Mesodermal cell (in vitro differentiated cells): ENCODE measurements around the gene SWT1. TPM values are rescaled to one million over a fixed set of nuclear protein-coding genes. Genes with fewer than 3 reads are reported as not detected.

Experiments used
- H3K27ac ChIP-seq: 2 replicates; pipeline ENCODE4 v1.7.0; 2013; ENCODE audit warnings: mild to moderate bottlenecking, low read depth, low read length, moderate library complexity; ENCODE audit not compliant: severe bottlenecking
- H3K36me3 ChIP-seq: 2 replicates; pipeline ENCODE4 v1.7.1; 2013; ENCODE audit warnings: mild to moderate bottlenecking, low read length, moderate library complexity; ENCODE audit not compliant: control insufficient read depth, insufficient read depth
- H3K4me1 ChIP-seq: one replicate; pipeline ENCODE4 v1.7.1; 2013; ENCODE audit warnings: mild to moderate bottlenecking, low read length; ENCODE audit not compliant: insufficient read depth, control insufficient read depth, poor library complexity, severe bottlenecking
- H3K4me3 ChIP-seq: 2 replicates; pipeline ENCODE4 v1.7.0; 2013; ENCODE audit warnings: low read length, control low read depth, mild to moderate bottlenecking; ENCODE audit not compliant: insufficient read depth, poor library complexity, severe bottlenecking; ENCODE audit errors: extremely low read depth
- H3K9me3 ChIP-seq: 2 replicates; pipeline ENCODE4 v1.7.1; 2013; ENCODE audit warnings: mild to moderate bottlenecking, low read length, moderate library complexity; ENCODE audit not compliant: control insufficient read depth
- WGBS, 2 experiments: methylation state at CpG; one replicate each; pipeline ENCODE4 v1.1.5; 2013; ENCODE audit warnings: missing lambda C conversion rate in 2 of 2; ENCODE audit not compliant: insufficient coverage in 2 of 2; 5-methylcytosine and 5-hydroxymethylcytosine counted together
- polyA plus RNA-seq, 2 experiments: library from polyadenylated mRNA; stranded (reverse); fragments of 50-300 nt; gene quantifications; one replicate each; pipeline ENCODE4 v1.2.3, GENCODE V29; 2013

Gene SWT1, protein sequence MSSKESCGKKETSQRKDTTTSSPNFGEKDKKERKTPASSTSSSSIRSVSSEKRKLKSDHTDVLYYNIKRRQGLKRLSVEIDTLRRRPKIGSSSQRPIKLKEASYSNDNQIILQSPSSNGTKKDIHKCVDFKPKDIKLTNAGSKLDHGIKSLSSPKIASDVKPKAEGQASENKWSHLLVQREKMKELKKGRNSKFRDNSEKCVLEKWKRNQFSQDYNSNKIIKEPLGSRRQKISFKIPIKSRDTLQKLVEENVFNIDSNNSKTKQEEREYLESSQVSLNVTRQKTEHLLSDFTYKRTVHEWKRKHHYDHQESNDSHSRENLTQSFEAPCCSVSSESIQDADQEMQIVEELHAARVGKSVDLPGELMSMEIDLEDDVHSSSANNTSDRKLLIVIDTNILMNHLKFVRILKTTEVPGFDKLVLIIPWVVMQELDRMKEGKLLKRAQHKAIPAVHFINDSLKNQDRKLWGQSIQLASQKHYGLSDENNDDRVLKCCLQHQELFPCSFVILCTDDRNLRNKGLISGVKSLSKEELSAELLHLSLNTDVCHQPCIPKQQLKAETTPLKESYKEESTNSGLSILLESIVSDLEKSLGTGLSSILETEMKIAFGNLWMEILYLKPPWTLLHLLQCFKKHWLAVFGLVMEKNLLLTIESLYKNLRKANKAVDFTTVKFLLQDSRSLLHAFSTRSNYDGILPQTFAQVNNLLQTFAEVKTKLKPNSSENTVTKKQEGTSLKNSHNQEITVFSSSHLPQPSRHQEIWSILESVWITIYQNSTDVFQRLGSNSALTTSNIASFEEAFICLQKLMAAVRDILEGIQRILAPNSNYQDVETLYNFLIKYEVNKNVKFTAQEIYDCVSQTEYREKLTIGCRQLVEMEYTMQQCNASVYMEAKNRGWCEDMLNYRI
- 9.0 TPM for polyA plus RNA-seq (2013, experiment 1 of 2)
- 8.7 TPM for polyA plus RNA-seq (2013, experiment 2 of 2)

DNA sequence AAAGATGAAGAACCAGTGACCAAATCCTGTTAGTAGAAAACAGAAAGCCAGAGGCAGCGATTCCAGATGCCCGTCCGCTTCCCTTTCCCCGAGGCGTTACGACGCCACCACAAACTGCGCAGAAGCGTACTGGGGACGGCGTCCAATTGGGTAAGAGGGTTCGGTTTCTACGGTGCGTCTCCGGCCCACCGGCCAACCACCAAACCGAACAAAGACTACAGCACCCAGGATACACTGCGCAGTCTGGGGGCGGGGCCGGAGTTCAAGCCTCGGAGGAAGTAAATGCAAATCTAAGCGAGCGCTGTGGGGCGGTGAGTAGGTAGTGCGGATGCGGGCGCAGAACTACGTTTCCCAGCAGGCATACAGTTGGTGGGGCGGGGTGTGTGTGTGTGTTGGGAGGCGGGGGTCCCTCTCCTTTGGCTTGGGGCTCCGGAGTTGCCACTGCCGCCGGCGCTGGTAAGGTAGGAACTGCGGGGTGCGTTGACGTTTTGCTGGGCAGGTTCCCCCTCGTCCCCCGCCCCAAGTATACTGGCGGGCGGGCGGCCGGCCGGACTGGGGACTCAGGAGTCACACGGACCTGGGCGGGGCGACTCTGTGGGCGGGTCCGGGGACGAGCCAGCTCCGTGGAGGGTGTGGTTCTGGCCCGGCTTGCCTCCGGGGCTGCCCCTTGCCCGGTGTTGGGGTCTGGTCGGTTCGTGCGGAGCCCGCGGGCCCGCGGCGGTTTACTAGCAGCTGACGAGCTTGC is at the start of gene SWT1, which contains the start of gene TRMT1L:
SWT1 (plus strand) TSS at position 314 of the 745 bp plus-strand sequence. CDS start 3,675 bp downstream, outside the sequence.
TRMT1L (minus strand) TSS at position 100 of the 745 bp plus-strand sequence. CDS start 241 bp downstream, outside the sequence.
- WGBS, 2 experiments, result 0% methylated on average over 24 to 32 of the region's 63 CpGs
- no peaks in the 10 kb centered on the region for H3K9me3 ChIP-seq
- peak within 1 kb of the TSS; percentile 96 for H3K27ac ChIP-seq
- peaks cover 3% of the 10 kb centered on the region for H3K4me1 ChIP-seq
- no peaks in the 10 kb centered on the region for H3K36me3 ChIP-seq
- H3K4me3 ChIP-seq, result peak within 1 kb of the TSS; percentile 84

DNA sequence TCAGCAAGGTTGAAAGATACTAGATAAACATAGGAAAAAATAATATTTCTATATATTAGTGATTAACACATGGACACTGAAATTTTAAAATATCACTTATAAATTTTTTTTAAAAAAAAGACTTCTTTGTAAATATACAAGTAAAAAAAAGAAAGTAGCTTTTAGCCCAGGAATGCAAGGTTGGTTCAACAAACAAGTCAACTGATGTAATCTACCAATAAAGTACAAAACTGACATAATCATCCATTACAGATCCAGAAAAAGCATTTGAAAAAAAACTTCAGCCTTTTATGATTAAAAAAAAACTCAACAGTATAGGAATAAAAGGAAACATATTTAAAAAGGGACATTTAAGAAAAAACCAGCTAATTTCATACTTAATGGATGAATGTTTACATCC is 48.6 kb upstream of the SWT1 start:
- peaks cover 3% of the 10 kb centered on the region for H3K9me3 ChIP-seq
- H3K4me3 ChIP-seq, result no peak overlapping the region
- peaks cover 13% of the 10 kb centered on the region for H3K36me3 ChIP-seq
- no peak overlapping the region for H3K27ac ChIP-seq
- no peaks in the 10 kb centered on the region for H3K4me1 ChIP-seq

DNA sequence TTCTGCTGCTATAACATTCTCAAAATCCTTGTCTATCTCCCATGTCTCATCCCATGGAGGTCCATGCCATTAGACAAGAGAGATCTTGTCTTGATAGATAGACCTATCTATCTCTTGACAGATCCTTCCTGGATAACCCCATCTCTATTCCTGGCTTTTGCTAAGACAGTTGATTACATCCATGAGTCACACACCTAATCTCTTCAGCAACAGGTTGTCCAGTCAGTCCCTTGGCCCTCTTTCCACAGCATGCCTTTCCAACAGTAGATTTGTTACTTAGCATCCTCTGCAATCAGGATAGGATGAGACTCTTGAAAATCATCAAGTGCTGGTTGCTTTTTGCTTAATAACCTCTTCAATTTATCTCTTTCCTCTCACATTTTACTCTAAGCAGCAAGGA is 46.8 kb upstream of the SWT1 start:
- H3K4me3 ChIP-seq, result no peak overlapping the region
- H3K27ac ChIP-seq, result no peak overlapping the region
- H3K36me3 ChIP-seq, result no peaks in the 10 kb centered on the region
- H3K9me3 ChIP-seq, result peaks cover 3% of the 10 kb centered on the region
- H3K4me1 ChIP-seq, result no peaks in the 10 kb centered on the region

DNA sequence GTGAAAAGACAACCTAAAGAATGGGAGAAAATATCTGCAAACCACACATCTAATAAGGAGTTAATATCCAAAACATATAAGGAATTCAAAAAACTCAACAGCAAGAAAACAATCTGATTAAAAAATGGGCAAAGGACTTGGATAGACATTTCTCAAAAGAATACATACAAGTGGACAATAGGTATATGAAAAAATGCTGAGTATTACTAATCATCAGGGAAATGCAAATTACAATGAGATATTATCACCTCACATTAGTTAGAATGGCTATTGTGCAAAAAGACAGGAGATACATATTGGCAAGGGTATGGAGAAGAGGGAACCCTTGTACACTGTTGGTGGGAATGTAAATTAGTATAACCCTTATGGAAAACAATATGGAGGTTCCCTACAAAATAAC is 45.1 kb upstream of the SWT1 start:
- Histone ChIP-seq H3K4me3 (no peak overlapping the region), H3K4me1 (no peaks in the 10 kb centered on the region), H3K36me3 (no peaks in the 10 kb centered on the region), H3K27ac (no peak overlapping the region), H3K9me3 (peaks cover 3% of the 10 kb centered on the region)

DNA sequence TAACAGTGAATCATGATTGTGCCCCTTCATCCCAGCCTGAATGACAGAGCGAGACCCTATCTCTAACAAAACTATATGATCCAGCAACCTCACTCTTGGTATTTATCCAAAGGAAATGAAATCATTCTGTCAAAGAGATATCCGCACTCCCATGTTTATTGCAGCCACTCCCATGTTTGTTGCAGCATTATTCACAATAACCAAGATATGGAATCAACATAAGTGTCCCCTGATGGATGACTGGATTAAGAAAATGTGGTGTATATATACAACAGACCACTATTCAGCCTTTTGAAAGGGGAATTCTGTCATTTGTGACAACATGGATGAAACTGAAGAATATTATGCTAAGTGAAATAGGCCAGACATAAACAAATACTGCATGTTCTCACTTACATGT is 44.6 kb upstream of the SWT1 start:
- H3K36me3 ChIP-seq, result no peaks in the 10 kb centered on the region
- H3K27ac ChIP-seq, result no peak overlapping the region
- H3K4me3 ChIP-seq, result no peak overlapping the region
- no peaks in the 10 kb centered on the region for H3K4me1 ChIP-seq
- H3K9me3 ChIP-seq, result peaks cover 3% of the 10 kb centered on the region
- 100% methylated on average over 1 of the region's 2 CpGs for WGBS, 2 experiments

DNA sequence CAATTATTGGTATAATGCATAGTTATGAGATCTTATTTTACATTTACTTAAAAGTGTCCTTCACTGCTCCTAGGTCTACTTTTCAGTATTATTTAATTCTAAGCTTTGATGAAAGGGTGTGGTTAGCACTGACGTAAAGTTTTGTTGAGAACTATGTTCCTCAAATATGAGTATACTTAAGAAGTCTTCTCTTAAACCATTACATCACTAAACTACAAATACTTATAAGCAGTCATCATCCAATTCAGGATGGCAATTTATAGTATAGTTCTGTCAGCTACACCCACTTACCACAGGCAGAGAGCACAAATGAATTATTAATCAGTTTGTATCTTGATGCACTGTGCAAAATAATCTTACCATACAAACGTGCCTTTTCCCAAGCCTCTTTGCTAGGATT is 27.3 kb upstream of the SWT1 start:
- WGBS, 2 experiments, result 100% methylated on average over 1 of the region's 2 CpGs; no CpG with 5 or more reads in 1 of the 2 experiments

DNA sequence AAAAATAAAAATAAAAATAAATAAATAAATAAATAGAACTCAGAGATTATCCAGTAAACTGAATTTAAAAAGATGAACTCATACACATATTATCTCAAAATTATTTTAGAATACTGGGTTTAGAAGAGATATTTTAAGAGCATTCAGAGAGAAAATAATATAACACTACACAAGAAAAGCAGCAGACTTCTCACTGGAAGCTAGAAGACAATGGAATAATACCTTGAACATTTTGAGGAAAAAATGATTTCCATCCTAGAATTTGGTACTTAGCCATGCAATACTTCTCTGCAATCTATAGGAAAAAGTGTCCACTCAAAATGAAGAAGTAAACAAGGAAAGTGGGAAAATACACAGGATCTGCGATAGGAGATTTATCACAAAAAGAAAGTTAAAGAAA is 24.4 kb upstream of the SWT1 start:
- WGBS, 2 experiments, result 100% methylated on average over 1 of the region's 1 CpG; no CpG with 5 or more reads in 1 of the 2 experiments
- no peak overlapping the region for H3K4me3 ChIP-seq
- peaks cover 36% of the 10 kb centered on the region for H3K36me3 ChIP-seq

More for the DNA sequence above, 27.3 kb upstream of the SWT1 start:
- H3K4me3 ChIP-seq, result no peak overlapping the region
- no peak overlapping the region for H3K27ac ChIP-seq
- H3K36me3 ChIP-seq, result peaks cover 49% of the 10 kb centered on the region
- no peaks in the 10 kb centered on the region for H3K4me1 ChIP-seq
- no peaks in the 10 kb centered on the region for H3K9me3 ChIP-seq

DNA sequence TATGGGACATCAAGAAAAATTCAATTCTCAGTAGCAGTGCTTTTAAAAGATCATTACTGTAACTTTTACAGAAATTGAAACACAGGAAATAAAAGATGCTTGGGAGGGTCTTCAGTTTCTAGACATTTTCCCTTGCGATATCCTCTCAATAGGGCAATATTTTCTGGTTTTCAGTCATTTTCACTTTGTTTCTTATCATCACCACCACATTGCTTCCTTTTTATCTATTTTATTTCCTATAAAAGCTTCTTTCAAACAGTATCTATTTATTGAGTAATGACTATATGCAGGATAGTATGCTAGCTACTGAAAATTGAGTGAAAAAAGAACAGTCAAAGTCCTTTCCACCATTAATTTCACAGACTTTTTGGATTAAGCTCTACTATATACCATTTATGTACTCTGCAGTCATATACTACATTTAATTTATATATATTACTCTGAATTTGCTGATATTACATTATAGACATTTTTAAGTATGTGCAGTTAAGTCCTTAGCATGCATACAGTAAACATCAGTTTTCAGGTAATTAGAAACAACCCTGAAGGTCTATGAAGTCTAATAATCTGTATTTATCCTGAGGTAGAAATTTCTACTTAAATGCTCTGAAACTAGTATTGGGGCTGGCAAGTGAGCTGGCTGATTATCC is 18.9 kb upstream of the SWT1 start:
- WGBS, 2 experiments, result 100% methylated on average over 1 of the region's 1 CpG
- Histone ChIP-seq H3K4me1 (no peaks in the 10 kb centered on the region), H3K4me3 (no peak overlapping the region), H3K36me3 (peaks cover 29% of the 10 kb centered on the region), H3K9me3 (no peaks in the 10 kb centered on the region), H3K27ac (no peak overlapping the region)

More for the DNA sequence above, 24.4 kb upstream of the SWT1 start:
- no peaks in the 10 kb centered on the region for H3K4me1 ChIP-seq
- H3K9me3 ChIP-seq, result no peaks in the 10 kb centered on the region
- H3K27ac ChIP-seq, result no peak overlapping the region

DNA sequence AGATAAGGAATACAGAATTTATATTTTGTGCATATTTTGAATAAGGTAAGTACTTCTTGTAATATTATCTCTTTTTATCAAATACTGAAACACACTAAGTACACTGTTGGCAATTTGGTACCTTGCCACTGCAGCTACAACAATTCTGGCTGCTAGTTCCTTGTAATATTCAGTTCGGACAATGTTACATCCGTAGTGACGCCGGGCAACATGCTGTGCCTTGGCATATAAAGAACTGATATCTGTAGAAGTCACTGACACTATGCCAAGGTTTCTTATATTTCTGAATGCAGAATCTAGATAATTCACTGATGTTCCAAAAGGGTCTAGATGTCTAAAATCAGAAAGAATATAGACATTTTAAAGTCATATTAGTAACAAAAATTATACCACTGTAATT is 17.7 kb upstream of the SWT1 start:
- no peaks in the 10 kb centered on the region for H3K4me1 ChIP-seq
- no peak overlapping the region for H3K27ac ChIP-seq
- peaks cover 20% of the 10 kb centered on the region for H3K36me3 ChIP-seq
- 94 to 100% methylated on average over 2 to 4 of the region's 4 CpGs for WGBS, 2 experiments
- no peak overlapping the region for H3K4me3 ChIP-seq
- H3K9me3 ChIP-seq, result no peaks in the 10 kb centered on the region

DNA sequence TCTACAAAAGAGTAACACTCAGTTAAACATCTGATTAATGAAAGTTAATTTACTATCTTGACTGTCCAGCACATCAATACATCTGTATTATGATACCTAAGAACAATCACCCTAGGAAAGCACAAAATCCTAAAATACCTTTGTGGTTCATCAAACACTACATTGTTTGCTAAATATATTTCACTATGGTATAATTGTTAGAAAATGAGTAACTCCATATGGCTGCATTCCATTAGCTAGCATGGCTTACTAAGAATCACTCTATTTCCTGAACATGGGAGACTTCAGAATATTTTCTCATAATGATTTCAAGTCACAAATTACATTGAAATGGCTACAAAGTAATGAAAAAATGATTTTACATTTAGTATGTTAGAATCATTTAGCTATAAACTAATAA is 12.7 kb upstream of the SWT1 start:
- H3K27ac ChIP-seq, result no peak overlapping the region
- peaks cover 27% of the 10 kb centered on the region for H3K36me3 ChIP-seq
- H3K4me1 ChIP-seq, result no peaks in the 10 kb centered on the region
- no peaks in the 10 kb centered on the region for H3K9me3 ChIP-seq
- H3K4me3 ChIP-seq, result no peak overlapping the region
